GM12892 (cell line): ENCODE measurements around the gene STOM.

Experiments
- DNase-seq: peaks from one replicate; pipeline ENCODE4 v3.0.0; 2011; ENCODE audit not compliant: insufficient read length
- FAIRE-seq: peaks from 2 replicates; lab custom pipeline; 2011; peaks lifted over from hg19 to GRCh38; lab: Jason Lieb, UNC
- POLR2A ChIP-seq: IDR thresholded peaks from 2 replicates; pipeline ENCODE4 v1.6.1; 2011; ENCODE audit warnings: low read depth, low read length, control low read depth
- POLR2AphosphoS5 ChIP-seq: IDR thresholded peaks from 2 replicates; pipeline ENCODE4 v1.6.1; 2011; ENCODE audit warnings: low read depth, low read length, control low read depth
- TAF1 ChIP-seq: IDR thresholded peaks from 2 replicates; pipeline ENCODE4 v1.6.1; 2011; ENCODE audit warnings: low read depth, mild to moderate bottlenecking, control low read depth, low read length, borderline replicate concordance

STOM gene

GRCh38 chr9:121339437-121339836 lies 30.6 kb downstream of the STOM start:
- FAIRE-seq = no peak
- DNase-seq = no peak
- TF ChIP-seq TAF1 (no peak), POLR2A (no peak), POLR2AphosphoS5 (no peak)

- TF ChIP-seq POLR2AphosphoS5 (no peak), TAF1 (no peak), POLR2A (no peak)
- FAIRE-seq = no peak
These were observed 33.4 kb downstream of the STOM start for GRCh38 chr9:121336665-121337064.

DNA sequence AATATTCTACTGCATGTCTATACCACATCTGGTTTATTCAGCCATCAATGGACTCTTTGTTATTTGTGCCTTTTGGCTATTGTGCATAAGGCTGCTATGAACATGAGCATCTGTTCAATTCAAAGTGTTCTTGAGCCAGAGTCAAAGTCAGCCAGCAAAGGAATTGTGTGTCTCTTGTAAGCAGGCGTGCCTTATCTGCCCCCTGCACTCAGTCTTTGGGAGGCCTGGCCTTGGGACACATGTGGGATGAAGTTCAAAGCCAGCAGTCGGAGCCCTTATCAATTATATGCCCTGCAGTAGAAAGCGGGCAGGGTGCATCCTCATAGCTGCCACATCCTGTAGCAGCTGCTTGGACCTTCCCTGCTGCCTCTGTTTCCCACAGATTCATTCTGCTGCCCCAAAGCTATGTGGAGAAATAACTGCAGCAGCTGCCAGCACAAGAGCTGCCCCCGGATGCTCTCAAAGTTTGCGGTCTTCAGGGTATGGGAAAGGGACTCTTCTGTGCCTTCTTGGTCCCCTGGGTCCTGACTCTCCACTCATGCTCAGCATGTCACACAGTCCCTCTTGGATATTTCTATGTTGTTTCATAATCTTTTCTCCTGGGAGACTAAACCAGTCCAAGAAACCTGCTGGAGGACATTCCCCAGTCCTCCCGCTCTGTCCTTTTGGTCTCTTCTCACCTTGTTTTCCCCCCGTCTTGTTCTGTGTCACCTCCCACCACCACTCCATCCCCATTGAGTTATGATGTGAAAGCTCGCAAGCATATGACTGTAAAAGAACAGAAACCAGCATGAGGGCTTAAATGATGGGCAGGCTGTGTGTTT lies 35.9 kb downstream of the STOM start:
- TF ChIP-seq TAF1 = no peak
- TF ChIP-seq POLR2A = no peak
- TF ChIP-seq POLR2AphosphoS5 = no peak
- no peak for DNase-seq

More at GRCh38 chr9:121336665-121337064, 33.4 kb downstream of the STOM start:
- no peak for DNase-seq

DNA sequence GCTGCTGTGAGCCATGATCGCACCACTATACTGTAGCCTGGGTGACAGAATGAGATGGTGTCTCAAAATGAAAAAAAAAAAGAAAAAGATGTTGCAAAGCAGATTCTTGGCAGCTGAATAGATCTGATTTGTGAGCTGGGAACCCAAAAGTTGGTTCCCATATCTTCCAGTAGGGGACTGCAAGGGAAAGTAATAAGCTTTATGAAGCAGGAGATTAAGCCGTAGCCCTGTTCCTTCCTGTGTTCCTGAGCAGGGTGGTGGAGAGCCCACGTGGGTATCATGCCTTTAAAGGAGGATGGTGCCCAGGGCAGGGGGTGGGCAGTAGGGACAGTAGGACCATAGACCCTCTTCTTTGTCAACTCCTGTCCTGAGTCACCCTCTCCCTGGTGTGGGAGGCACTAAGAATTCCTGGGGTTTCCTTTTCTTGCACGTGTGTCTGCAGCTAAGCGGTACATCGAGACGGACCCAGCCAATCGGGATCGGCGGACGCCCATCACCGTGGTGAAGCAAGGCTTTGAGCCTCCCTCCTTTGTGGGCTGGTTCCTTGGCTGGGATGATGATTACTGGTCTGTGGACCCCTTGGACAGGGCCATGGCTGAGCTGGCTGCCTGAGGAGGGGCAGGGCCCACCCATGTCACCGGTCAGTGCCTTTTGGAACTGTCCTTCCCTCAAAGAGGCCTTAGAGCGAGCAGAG lies 37.9 kb downstream of the STOM start:
- no peak for DNase-seq
- FAIRE-seq = no peak
- TF ChIP-seq TAF1 (no peak), POLR2A (no peak), POLR2AphosphoS5 (no peak)

More for the DNA sequence above, 35.9 kb downstream of the STOM start:
- no peak for FAIRE-seq

DNA sequence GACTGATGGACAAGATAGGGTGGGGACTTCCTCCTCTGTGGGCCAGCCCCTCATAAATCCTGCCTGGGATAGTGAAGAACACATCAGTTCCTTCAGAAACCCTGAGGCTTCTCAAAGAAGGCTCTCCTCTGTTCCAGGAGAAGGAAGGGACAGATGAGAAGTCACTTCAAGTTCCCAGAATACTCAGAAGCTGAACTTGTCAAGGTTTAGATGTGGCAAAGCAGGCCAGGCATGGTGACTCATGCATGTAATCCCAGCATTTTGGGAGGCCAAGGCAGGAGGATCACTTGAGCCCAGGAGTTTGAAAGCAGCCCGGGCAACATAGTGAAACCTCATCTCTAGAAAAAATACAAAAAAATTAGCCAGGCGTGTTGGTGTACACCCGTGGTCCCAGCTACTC lies 38.5 kb downstream of the STOM start:
- DNase-seq = no peak
- FAIRE-seq = no peak
- no peak for TF ChIP-seq POLR2AphosphoS5
- TF ChIP-seq POLR2A = no peak
- no peak for TF ChIP-seq TAF1

- TF ChIP-seq POLR2AphosphoS5 = no peak
- no peak for TF ChIP-seq TAF1
- no peak for TF ChIP-seq POLR2A
- no peak for DNase-seq
These were observed 41.0 kb downstream of the STOM start for GRCh38 chr9:121328876-121329681.

GRCh38 chr9:121328476-121328875 lies 41.6 kb downstream of the STOM start:
- TF ChIP-seq TAF1 (no peak), POLR2AphosphoS5 (no peak), POLR2A (no peak)
- no peak for FAIRE-seq
- no peak for DNase-seq

More at GRCh38 chr9:121328876-121329681, 41.0 kb downstream of the STOM start:
- FAIRE-seq = no peak

GRCh38 chr9:121326901-121327613 lies 43.0 kb downstream of the STOM start:
- DNase-seq = no peak
- TF ChIP-seq TAF1 (no peak), POLR2AphosphoS5 (no peak), POLR2A (no peak)
- no peak for FAIRE-seq

- FAIRE-seq = no peak
- no peak for TF ChIP-seq POLR2AphosphoS5
- no peak for TF ChIP-seq POLR2A
- no peak for TF ChIP-seq TAF1
- DNase-seq = no peak
These were observed 43.8 kb downstream of the STOM start for GRCh38 chr9:121326130-121326838.

DNA sequence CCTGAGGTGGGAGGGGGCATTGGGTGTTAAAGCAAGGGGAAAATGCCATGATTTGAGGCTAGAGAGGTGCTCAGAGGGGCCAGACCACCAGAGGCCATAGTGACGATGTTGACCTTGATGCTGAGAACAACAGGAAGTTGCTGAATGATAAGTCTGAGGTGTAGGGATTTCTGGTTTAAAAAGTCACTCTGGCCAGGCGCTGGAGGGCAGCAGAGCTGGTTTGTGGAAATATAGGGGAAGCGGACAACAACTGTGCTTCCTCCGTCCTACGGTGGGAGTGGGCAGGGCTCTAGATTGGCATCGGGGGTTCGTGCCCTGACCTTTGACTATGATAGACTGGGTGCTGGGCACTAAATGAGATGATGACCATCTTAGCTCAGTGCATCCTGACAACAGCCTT lies 44.7 kb downstream of the STOM start:
- TF ChIP-seq POLR2A (no peak), TAF1 (no peak), POLR2AphosphoS5 (no peak)
- no peak for DNase-seq
- no peak for FAIRE-seq
